B cell (primary cell): ENCODE results near the gene IQCK.

Experiments
- EZH2 ChIP-seq: IDR thresholded peaks from 2 replicates; pipeline ENCODE4 v1.6.1; 2012; ENCODE audit warnings: borderline replicate concordance, low read depth, mild to moderate bottlenecking, moderate library complexity, low read length; ENCODE audit not compliant: insufficient read depth, poor library complexity, severe bottlenecking
- TF ChIP-seq, protein P1 (sequence below): fragments of 200-600 bp; IDR thresholded peaks from one replicate; pipeline ENCODE4 v1.8.0; 2022; ENCODE audit warnings: antibody characterized with exemption, mild to moderate bottlenecking

DNA sequence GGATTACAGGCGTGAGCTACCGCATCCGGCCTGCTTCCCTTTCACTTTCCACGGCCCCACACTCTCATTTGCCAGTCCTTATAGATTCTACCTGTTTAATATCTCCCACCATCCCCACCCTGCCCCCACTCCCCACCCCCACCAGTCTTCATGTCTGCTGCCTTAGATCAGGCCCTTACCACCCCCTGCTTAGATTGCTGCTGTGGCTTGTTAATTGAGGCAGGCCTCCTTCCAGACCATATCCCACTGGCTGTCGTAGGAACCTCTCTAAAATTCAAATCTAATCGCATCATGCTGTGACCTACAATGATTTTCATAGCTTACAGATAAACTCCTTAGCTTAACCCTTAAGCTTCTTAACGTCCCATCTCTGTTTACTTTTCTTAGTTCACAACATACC is 4.9 kb downstream of the IQCK start:
- TF ChIP-seq EZH2: no peak
- TF ChIP-seq, protein P1, sequence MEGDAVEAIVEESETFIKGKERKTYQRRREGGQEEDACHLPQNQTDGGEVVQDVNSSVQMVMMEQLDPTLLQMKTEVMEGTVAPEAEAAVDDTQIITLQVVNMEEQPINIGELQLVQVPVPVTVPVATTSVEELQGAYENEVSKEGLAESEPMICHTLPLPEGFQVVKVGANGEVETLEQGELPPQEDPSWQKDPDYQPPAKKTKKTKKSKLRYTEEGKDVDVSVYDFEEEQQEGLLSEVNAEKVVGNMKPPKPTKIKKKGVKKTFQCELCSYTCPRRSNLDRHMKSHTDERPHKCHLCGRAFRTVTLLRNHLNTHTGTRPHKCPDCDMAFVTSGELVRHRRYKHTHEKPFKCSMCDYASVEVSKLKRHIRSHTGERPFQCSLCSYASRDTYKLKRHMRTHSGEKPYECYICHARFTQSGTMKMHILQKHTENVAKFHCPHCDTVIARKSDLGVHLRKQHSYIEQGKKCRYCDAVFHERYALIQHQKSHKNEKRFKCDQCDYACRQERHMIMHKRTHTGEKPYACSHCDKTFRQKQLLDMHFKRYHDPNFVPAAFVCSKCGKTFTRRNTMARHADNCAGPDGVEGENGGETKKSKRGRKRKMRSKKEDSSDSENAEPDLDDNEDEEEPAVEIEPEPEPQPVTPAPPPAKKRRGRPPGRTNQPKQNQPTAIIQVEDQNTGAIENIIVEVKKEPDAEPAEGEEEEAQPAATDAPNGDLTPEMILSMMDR: no peak
